Vagina (tissue), 2 donors: ENCODE measurements around the gene CYP46A1. TPM values are rescaled to one million over a fixed set of nuclear protein-coding genes. Genes with fewer than 3 reads are reported as not detected.

Experiments used
- DNase-seq, 2 donors: peaks; one replicate each; pipeline ENCODE4 v3.0.0-alpha.2; 2017; ENCODE audit errors: extremely low spot score in 2 of 2
- H3K27ac ChIP-seq: fragments of 200-600 bp; sonication (generic); one replicate; pipeline ENCODE4 v1.5.1; 2019
- H3K27me3 ChIP-seq: fragments of 200-600 bp; sonication (generic); one replicate; pipeline ENCODE4 v1.5.1; 2019
- H3K36me3 ChIP-seq, 2 donors: fragments of 200-600 bp; sonication (generic); one replicate each; pipeline ENCODE4 v1.5.1; 2017 to 2019
- H3K4me1 ChIP-seq: fragments of 200-600 bp; sonication (generic); one replicate; pipeline ENCODE4 v1.5.1; 2019
- H3K4me3 ChIP-seq, 2 donors: fragments of 200-600 bp; sonication (generic); 1 replicate in 1 of 2; 2 replicates in 1 of 2; pipeline ENCODE4 v1.5.1; 2016 to 2019
- H3K9me3 ChIP-seq: fragments of 200-600 bp; sonication (generic); one replicate; pipeline ENCODE4 v1.5.1; 2019
- CTCF ChIP-seq, 3 experiments: fragments of 450-650 bp in 2 of 3; fragments of 200-600 bp in 1 of 3; sonication (generic) in 1 of 3; IDR thresholded peaks; one replicate each; pipeline ENCODE4 v1.5.1; 2017 to 2019; ENCODE audit warnings: antibody characterized with exemption in 3 of 3, mild to moderate bottlenecking in 2 of 3, moderate library complexity in 2 of 3
- POLR2A ChIP-seq, 2 donors: fragments of 450-650 bp; IDR thresholded peaks; one replicate each; pipeline ENCODE4 v1.6.1; 2017; ENCODE audit warnings: antibody characterized with exemption in 2 of 2, mild to moderate bottlenecking in 2 of 2, moderate library complexity in 2 of 2
- POLR2AphosphoS5 ChIP-seq, 2 donors: sonication (generic); formaldehyde crosslinking; IDR thresholded peaks; one replicate each; pipeline ENCODE4 v1.9.0; 2017; ENCODE audit warnings: antibody characterized with exemption in 2 of 2, mild to moderate bottlenecking in 2 of 2, low read depth in 1 of 2; ENCODE audit not compliant: insufficient read depth in 1 of 2
- intact Hi-C: fragments of 100-400 bp; cut with DNase I; formaldehyde crosslinking; loops from one replicate; pipeline ENCODE4 v1.15.1; 2023
- total RNA-seq: library from RNA; depleted of rRNA; stranded (reverse); fragments of >200 nt; gene quantifications from one replicate; pipeline ENCODE4 v1.2.3, GENCODE V29; 2016

CYP46A1 gene
- total RNA-seq, 1 donor from 2014 or later = 1.2 TPM

DNA sequence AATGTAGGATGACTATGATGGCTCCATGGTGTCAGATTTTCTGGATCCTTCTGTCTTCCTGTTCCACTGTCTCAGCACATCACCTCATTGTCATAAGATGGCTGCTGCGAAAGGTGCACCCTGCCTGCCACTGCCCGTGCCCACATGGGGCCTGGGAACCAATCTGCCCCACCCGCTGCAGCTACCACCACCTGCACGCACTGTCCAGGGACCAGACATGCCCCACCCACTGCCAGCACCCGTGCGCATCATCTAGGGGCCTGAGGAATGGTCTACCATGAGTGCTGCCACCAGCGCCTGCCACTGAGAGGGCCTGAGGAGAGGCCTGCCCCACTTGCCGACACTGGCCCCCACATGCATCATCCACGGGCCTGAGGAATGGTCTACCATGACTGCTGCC, 23.8 kb downstream of the CYP46A1 start:
- intact Hi-C loops = no loop called here
- H3K9me3 ChIP-seq = peaks cover 10% of the 10 kb centered on the region
- no peaks in the 10 kb centered on the region for H3K4me1 ChIP-seq
- no peak overlapping the region for H3K4me3 ChIP-seq
- peaks cover 0 to 3% of the 10 kb centered on the region in 2 donors for H3K36me3 ChIP-seq
- H3K27me3 ChIP-seq = no peaks in the 10 kb centered on the region
- TF ChIP-seq POLR2A (IDR thresholded peaks at IDR 0.05) (no peak), POLR2AphosphoS5 (IDR thresholded peaks at IDR 0.05; ENCODE audit: insufficient read depth in 1 of 2, low read depth in 1 of 2) (no peak), CTCF (IDR thresholded peaks at IDR 0.05) (no peak)
- no peak overlapping the region for H3K27ac ChIP-seq
- peak in 1 of 2 donors; percentile 67 for DNase-seq

DNA sequence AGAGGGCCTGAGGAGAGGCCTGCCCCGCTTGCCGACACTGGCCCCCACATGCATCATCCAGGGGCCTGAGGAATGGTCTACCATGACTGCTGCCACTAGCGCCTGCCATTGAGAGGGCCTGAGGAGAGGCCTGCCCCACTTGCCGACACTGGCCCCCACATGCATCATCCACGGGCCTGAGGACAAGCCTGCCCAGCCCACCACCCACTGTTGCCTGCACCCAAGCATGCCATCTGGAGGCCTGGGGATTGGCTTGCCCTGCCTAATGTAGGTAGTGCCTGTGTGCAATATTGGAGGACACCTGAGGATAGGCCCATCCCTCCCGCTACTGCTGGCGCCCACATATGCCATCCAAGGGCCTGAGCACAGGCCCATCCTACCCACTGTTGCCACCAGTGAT, 24.4 kb downstream of the CYP46A1 start:
- Histone ChIP-seq H3K27me3 (no peaks in the 10 kb centered on the region), H3K9me3 (peaks cover 5% of the 10 kb centered on the region), H3K27ac (no peak overlapping the region), H3K36me3 (peaks cover 0 to 1% of the 10 kb centered on the region in 2 donors), H3K4me1 (no peaks in the 10 kb centered on the region), H3K4me3 (no peak overlapping the region)
- DNase-seq = peak; percentile 60 to 87
- TF ChIP-seq POLR2A (IDR thresholded peaks at IDR 0.05) (no peak), CTCF (IDR thresholded peaks at IDR 0.05) (no peak), POLR2AphosphoS5 (IDR thresholded peaks at IDR 0.05; ENCODE audit: insufficient read depth in 1 of 2, low read depth in 1 of 2) (no peak)
- intact Hi-C loops = no loop called here

DNA sequence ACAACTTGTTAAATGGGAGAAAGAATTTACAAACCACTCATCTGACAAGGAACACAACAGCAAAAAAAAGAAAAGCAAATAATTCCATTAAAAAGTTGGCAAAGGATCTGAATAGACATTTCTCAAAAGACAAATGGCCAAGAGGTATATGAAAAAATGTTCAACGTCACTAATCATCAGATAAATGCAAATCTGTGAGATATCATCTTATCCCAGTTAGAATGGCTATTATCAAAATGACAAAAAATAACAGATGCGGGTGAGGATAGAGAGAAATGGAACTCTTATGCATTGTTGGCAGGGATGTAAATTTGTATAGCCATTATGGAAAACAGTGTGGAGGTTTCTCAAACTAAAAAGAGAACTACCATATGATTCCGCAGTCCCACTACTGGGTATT, 29.9 kb downstream of the CYP46A1 start:
- intact Hi-C loops = no loop called here
- H3K27me3 ChIP-seq = no peaks in the 10 kb centered on the region

GRCh38 chr14:99715266-99716000, 31.3 kb downstream of the CYP46A1 start:
- Histone ChIP-seq H3K4me3 (no peak overlapping the region), H3K27me3 (no peaks in the 10 kb centered on the region), H3K4me1 (no peaks in the 10 kb centered on the region), H3K36me3 (no peaks in the 10 kb centered on the region), H3K27ac (no peak overlapping the region), H3K9me3 (no peaks in the 10 kb centered on the region)
- DNase-seq = peak in 1 of 2 donors; percentile 88
- TF ChIP-seq CTCF (IDR thresholded peaks at IDR 0.05) (no peak), POLR2AphosphoS5 (IDR thresholded peaks at IDR 0.05; ENCODE audit: insufficient read depth in 1 of 2, low read depth in 1 of 2) (no peak), POLR2A (IDR thresholded peaks at IDR 0.05) (no peak)
- intact Hi-C loops = no loop called here

More for the DNA sequence above, 29.9 kb downstream of the CYP46A1 start:
- Histone ChIP-seq H3K9me3 (no peaks in the 10 kb centered on the region), H3K4me3 (no peak overlapping the region), H3K36me3 (no peaks in the 10 kb centered on the region), H3K27ac (no peak overlapping the region), H3K4me1 (no peaks in the 10 kb centered on the region)
- TF ChIP-seq POLR2A (IDR thresholded peaks at IDR 0.05) (no peak), POLR2AphosphoS5 (IDR thresholded peaks at IDR 0.05; ENCODE audit: insufficient read depth in 1 of 2, low read depth in 1 of 2) (no peak), CTCF (IDR thresholded peaks at IDR 0.05) (no peak)
- DNase-seq = no peak
